Measurements from ENCODE around the gene INPP5A. TPM values are rescaled to one million over a fixed set of nuclear protein-coding genes. Genes with fewer than 3 reads are reported as not detected.

INPP5A gene
- total and polyA plus RNA-seq, 2 donors (not counting 1 experiment from before 2014, with no cell fraction given), result 9.3 to 87.8 TPM

DNA sequence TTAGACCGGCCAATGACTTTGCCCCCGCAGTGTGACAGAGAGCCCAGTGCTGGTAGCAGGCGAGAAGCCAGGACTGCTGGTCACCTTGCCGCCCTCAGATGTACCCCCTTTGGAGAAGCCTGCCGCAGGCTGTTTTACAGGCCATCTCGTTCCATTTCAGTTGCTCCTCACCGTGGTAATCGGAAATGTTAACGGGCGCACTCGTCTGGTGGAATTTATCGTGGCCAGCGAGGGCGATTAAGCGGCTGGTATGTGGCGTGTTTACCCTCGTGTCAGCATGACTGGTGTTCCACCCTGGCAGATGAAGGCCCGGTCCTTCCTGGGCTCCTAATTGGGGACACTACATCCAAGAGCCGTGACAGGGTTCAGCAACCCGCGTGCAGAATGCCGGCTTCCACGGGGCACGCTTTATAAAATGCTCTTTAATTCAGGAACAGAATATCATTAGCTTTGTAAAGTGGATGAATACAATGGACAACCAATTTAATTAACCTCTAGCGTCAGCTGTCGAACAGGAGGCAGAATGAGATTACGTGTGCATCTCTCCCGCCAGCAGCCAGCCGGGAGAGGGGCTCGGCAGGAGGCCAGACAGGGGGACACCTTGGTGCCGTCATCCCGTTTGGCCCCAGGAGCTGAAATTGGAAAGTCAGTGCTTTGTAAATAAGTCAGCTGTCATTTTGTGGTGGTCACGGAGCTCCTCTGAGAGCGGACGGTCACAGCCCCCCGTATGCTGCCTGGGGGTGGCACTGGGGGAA is 140.1 kb downstream of the INPP5A start:
- Mint-ChIP-seq H3K9me3 (ENCODE audit: insufficient read depth) (no peaks in the 10 kb centered on the region), H3K4me3 (no peak overlapping the region), H3K4me1 (peaks cover 6% of the 10 kb centered on the region), H3K27ac (no peak overlapping the region), H3K27me3 (no peaks in the 10 kb centered on the region)
- Histone ChIP-seq H4K20me1 (ENCODE audit: control insufficient read depth, insufficient read depth, low read length, poor library complexity, severe bottlenecking) (peaks cover 20% of the 10 kb centered on the region), H3K79me2 (ENCODE audit: control insufficient read depth, insufficient read depth, low read length) (peaks cover 34% of the 10 kb centered on the region), H3K4me3 (ENCODE audit: control extremely low read depth in 1 of 5, extremely low read depth in 1 of 5, insufficient read depth in 1 of 5, low read depth in 2 of 5, low read length in 4 of 5) (no peak overlapping the region), H3K4me1 (ENCODE audit: control insufficient read depth in 2 of 2, insufficient read depth in 2 of 2, low read length in 2 of 2) (no peaks in the 10 kb centered on the region), H3K9me3 (ENCODE audit: control extremely low read depth in 1 of 3, control insufficient read depth in 2 of 3, insufficient read depth in 1 of 3, low read length in 2 of 3) (no peaks in the 10 kb centered on the region), H3K27me3 (replicated peaks in 1 of 4; ENCODE audit: control extremely low read depth in 1 of 4, control insufficient read depth in 3 of 4, insufficient read depth in 4 of 4, low read length in 3 of 4) (no peaks in the 10 kb centered on the region), H2AFZ (ENCODE audit: insufficient read depth, low read depth, low read length, poor library complexity, severe bottlenecking) (no peak overlapping the region), H3K27ac (ENCODE audit: low read length in 2 of 2) (no peak overlapping the region), H3K36me3 (replicated peaks in 1 of 2; ENCODE audit: control extremely low read depth in 1 of 2, control insufficient read depth in 1 of 2, extremely low read depth in 1 of 2, insufficient read depth in 2 of 2, low read length in 1 of 2) (peaks cover 2% of the 10 kb centered on the region in 2 experiments), H3K9ac (ENCODE audit: low read length) (no peak overlapping the region), H3K4me2 (replicated peaks; ENCODE audit: low read depth, low read length, poor library complexity, severe bottlenecking) (no peak overlapping the region)
- ATAC-seq (ENCODE audit: low read depth) (no peak), DNase-seq (no peak)
- intact Hi-C loops (cut with micrococcal nuclease), result no loop called here
- CTCF ChIA-PET, result no interaction called here
- TF ChIP-seq EZH2 (IDR thresholded peaks at IDR 0.05; ENCODE audit: borderline replicate concordance, insufficient read depth, low read depth, low read length, poor library complexity, severe bottlenecking), result no peak
- TF ChIP-seq, protein P1, sequence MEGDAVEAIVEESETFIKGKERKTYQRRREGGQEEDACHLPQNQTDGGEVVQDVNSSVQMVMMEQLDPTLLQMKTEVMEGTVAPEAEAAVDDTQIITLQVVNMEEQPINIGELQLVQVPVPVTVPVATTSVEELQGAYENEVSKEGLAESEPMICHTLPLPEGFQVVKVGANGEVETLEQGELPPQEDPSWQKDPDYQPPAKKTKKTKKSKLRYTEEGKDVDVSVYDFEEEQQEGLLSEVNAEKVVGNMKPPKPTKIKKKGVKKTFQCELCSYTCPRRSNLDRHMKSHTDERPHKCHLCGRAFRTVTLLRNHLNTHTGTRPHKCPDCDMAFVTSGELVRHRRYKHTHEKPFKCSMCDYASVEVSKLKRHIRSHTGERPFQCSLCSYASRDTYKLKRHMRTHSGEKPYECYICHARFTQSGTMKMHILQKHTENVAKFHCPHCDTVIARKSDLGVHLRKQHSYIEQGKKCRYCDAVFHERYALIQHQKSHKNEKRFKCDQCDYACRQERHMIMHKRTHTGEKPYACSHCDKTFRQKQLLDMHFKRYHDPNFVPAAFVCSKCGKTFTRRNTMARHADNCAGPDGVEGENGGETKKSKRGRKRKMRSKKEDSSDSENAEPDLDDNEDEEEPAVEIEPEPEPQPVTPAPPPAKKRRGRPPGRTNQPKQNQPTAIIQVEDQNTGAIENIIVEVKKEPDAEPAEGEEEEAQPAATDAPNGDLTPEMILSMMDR (IDR thresholded peaks at IDR 0.05), result no peak
- 97% methylated on average over 30 of the region's 36 CpGs for WGBS (ENCODE audit: insufficient coverage)
- POLR2A ChIA-PET, result no interaction called here

DNA sequence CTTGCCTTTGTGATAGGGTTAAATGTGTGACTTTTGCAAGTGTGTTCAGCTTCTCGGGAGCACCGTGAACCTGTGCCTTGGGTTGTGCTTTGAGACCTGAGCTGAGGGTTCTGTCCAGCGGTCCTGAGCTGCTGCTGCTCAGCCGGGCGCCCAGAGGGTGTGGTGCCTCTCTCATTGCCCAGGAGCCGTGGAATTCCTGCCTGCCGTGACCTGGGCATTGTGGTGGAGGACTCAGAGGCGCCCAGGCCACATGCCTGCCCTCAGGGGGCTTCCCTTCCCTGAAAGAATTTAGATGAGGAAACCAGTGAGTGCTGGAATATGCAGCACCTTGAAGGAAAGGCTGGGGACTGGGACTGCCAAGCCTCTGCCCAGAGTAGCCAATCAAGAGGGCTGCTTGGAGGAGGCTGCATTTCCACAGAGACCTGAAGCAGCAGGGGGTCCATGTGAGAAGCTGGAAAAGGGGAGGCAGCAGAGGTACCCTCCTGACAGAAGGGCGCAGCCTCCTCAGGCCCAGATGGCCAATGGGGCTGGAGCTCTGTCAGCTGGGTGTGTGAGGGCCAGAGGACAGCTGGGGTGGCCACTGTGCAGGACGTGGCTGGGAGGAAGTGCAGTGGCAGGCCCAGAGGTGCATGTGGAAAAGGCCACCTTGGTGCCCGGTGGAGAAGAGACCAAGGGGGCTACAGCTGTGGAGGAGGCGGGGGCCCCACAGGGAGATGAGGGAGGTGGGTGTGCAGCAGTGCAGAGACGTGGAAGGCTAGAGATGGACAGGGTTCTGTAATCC is 141.0 kb downstream of the INPP5A start:
- Histone ChIP-seq H3K4me2 (replicated peaks; ENCODE audit: low read depth, low read length, poor library complexity, severe bottlenecking) (no peak overlapping the region), H3K27ac (ENCODE audit: low read length in 2 of 2) (no peak overlapping the region), H3K36me3 (replicated peaks in 1 of 2; ENCODE audit: control extremely low read depth in 1 of 2, control insufficient read depth in 1 of 2, extremely low read depth in 1 of 2, insufficient read depth in 2 of 2, low read length in 1 of 2) (peaks cover 2% of the 10 kb centered on the region in 2 experiments), H3K9ac (ENCODE audit: low read length) (no peak overlapping the region), H3K27me3 (replicated peaks in 1 of 4; ENCODE audit: control extremely low read depth in 1 of 4, control insufficient read depth in 3 of 4, insufficient read depth in 4 of 4, low read length in 3 of 4) (no peaks in the 10 kb centered on the region), H3K9me3 (ENCODE audit: control extremely low read depth in 1 of 3, control insufficient read depth in 2 of 3, insufficient read depth in 1 of 3, low read length in 2 of 3) (no peaks in the 10 kb centered on the region), H3K4me1 (ENCODE audit: control insufficient read depth in 2 of 2, insufficient read depth in 2 of 2, low read length in 2 of 2) (no peaks in the 10 kb centered on the region), H3K4me3 (ENCODE audit: control extremely low read depth in 1 of 5, extremely low read depth in 1 of 5, insufficient read depth in 1 of 5, low read depth in 2 of 5, low read length in 4 of 5) (no peak overlapping the region), H3K79me2 (ENCODE audit: control insufficient read depth, insufficient read depth, low read length) (peaks cover 34% of the 10 kb centered on the region), H2AFZ (ENCODE audit: insufficient read depth, low read depth, low read length, poor library complexity, severe bottlenecking) (no peak overlapping the region), H4K20me1 (ENCODE audit: control insufficient read depth, insufficient read depth, low read length, poor library complexity, severe bottlenecking) (peaks cover 13% of the 10 kb centered on the region)
- ATAC-seq (ENCODE audit: low read depth) (no peak), DNase-seq (no peak)
- H3K9me3 Mint-ChIP-seq (ENCODE audit: insufficient read depth), result no peaks in the 10 kb centered on the region
- ChIA-PET POLR2A (no interaction called here), CTCF (no interaction called here)
- no peaks in the 10 kb centered on the region for H3K27me3 Mint-ChIP-seq
- TF ChIP-seq, protein P1 (IDR thresholded peaks at IDR 0.05), result no peak
- TF ChIP-seq EZH2 (IDR thresholded peaks at IDR 0.05; ENCODE audit: borderline replicate concordance, insufficient read depth, low read depth, low read length, poor library complexity, severe bottlenecking), result no peak
- peaks cover 15% of the 10 kb centered on the region for H3K4me1 Mint-ChIP-seq
- H3K27ac Mint-ChIP-seq, result no peak overlapping the region
- WGBS (ENCODE audit: insufficient coverage), result 93% methylated on average over 13 of the region's 13 CpGs
- intact Hi-C loops (cut with micrococcal nuclease), result no loop called here
- no peak overlapping the region for H3K4me3 Mint-ChIP-seq
